Central memory CD4-positive, alpha-beta T cell (primary cell): Measurements from ENCODE around the gene MAPK8IP1.

Experiments used
- DNase-seq: peaks from one replicate; pipeline ENCODE4 v3.0.0; 2022

Gene MAPK8IP1

GRCh38 chr11:45926536-45927331, 41.3 kb downstream of the MAPK8IP1 start:
- no peak for DNase-seq

- DNase-seq, result no peak
These were observed 41.9 kb downstream of the MAPK8IP1 start for GRCh38 chr11:45927332-45927683.

DNA sequence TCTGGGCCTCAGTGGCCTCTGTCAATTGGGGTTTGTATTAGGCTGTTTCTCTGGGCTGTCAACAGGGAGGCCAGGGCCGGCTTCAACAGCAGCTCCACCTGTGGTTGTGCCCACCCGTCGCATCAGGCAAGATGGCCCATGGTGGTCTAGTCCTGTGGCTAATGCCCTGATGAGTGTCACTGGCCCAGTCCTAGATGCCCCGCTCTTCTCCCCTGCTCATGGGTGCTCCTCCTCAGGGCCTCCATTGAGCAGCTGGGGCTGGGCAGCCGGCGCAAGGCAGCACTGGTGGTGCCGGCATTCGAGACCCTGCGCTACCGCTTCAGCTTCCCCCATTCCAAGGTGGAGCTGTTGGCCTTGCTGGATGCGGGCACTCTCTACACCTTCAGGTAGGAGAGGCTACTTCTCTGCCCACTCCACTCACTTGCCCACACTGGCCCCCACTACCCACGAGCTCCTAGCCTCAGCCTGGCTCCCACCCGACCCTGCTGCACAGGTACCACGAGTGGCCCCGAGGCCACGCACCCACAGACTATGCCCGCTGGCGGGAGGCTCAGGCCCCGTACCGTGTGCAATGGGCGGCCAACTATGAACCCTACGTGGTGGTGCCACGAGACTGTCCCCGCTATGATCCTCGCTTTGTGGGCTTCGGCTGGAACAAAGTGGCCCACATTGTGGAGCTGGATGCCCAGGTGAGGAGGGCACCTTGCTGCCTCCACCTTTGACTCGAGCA, 42.4 kb downstream of the MAPK8IP1 start:
- DNase-seq, result no peak

DNA sequence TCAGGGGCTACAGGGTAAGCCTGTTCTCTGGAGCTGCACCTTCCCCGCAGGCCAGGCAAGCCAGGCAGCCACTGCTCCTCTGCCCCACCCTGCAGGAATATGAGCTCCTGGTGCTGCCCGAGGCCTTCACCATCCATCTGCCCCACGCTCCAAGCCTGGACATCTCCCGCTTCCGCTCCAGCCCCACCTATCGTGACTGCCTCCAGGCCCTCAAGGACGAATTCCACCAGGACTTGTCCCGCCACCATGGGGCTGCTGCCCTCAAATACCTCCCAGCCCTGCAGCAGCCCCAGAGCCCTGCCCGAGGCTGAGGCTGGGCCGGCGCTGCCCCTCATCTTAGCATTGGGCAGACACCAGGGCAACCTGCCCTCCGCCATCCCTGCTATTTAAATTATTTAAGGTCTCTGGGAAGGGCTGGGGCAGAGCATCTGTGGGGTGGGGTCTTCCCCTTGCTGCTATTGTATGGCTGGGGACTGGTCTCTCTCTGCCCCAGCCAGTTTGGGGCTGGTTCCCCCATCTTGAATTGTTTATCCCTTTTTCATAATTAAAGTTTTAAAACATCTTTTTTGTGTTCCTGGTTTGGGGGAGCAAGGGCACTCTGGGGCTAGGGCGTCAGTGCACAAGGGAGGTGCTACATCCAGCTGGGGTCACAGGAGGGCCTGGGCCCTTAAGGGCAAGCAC, 43.2 kb downstream of the MAPK8IP1 start:
- DNase-seq, result no peak

DNA sequence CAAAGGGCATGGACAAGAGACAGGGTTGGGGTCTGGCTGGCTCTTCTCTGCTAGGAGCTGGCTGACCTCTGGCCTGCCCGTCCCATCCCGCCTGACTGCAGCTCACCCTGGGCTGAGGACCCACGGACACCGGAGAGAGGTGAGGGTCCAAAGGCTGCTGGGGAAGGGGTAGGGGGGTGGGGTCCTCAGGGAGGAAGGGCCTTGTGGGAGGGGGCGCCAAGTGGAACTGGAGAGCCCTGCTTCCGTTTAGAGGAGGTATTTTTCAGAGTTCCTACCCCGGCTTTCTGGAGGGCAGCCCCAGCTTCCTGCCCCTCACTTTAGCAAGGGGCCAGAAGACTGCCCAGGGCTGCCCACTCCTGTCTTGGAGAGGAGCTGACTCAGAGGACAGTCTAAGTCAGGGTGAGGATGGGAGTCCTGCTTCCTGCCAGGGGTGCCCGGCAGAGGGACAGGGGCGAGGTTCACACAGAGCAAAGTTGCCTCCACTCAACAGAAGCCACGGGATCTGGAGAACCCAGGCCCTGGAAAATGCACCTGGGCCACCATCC, 44.1 kb downstream of the MAPK8IP1 start:
- DNase-seq, result no peak

GRCh38 chr11:45930031-45930794, 44.8 kb downstream of the MAPK8IP1 start:
- peak; percentile 54 for DNase-seq

GRCh38 chr11:45930951-45931570, 45.6 kb downstream of the MAPK8IP1 start:
- DNase-seq, result no peak

- DNase-seq, result no peak
These were observed 46.3 kb downstream of the MAPK8IP1 start for GRCh38 chr11:45931739-45932138.

DNA sequence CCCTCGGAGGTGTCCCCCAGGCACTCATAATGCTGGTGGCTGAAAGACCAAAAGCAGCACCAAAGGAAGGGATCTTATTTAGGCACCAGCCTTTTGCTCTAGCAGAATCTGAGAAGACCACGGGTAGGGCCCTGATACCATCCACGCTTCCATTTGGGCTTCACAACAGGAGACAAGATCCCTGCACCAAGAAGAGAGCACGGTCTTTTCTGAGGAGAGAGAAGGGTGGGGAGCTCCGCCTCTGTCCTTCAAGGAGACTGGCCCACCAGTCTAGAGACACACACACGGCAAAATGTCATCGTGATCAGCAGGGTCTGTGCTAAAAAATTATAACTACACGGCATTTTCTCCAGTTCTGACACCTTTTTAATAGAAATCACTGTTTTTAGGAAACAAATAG, 46.8 kb downstream of the MAPK8IP1 start:
- no peak for DNase-seq

- DNase-seq, result no peak
These were observed 47.8 kb downstream of the MAPK8IP1 start for GRCh38 chr11:45933131-45933831.

DNA sequence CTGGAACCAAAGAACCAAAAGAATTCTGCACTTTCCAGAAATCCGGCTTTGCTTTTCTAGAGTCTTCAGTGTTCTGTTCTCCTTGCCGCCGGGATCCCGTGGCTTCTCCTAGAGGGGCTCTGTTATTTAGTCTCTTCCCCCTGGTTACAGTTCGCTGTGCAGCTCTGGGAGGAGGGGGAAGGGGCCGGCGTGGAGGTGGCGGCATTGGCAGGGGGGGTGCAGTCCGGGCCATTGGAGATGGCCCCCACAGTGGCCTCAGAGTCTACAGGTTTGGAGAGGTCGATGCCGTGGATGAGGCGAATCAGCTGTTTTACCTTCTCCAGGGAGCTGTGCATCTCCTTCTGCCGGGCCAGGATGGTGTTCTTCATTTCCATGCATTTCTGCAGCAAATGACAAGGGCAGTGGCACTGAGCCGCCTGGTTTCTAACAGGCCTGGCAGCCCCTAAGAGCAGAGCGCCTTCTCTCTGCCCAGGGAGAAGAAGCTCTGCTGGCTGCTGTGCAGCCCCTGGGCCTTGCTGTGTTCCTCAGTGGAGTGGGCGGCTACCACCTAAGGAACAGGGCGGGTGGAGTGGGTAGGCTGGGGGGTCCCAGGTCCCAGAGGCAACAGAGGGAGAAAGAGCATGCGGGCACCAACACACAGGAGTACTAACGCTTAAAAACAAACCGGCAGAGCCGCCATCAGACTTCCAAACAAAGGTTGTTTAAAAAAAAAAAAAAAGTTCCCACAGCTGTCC, 48.6 kb downstream of the MAPK8IP1 start:
- DNase-seq, result no peak

DNA sequence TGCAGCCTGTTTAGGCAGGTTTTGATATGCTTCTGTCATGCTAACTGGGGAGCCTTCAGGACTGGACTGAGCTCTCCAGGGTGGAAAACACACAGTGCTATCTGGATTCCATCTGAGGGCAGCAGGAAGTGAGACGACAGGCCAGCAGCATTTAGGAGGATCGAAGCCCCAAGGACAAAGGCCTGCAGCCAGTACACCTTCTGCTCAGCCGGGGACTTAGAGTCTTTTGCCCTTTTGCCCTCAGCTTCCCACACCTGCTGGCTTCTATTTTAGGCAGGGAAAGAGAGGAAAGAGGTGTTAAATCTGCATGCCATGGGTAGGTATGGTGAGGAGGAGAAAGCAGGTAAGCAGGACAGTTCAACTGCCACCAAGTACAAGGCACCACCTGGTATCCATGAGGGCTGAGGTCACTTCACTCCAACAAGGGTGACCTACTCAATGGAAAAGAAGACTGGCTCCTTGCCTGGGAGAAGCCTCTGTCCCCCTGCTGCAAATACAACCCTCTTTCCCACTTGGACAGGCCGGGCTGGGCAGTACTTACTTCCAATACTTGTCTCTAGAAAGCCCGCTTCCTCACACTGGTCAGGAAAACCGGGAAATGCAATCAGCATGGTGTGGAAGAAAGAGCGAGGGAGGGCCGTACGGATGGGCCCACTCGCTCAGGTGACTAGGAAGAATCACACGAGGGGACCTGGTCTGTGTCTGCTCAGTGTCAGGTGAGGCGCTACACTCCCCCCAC, 49.3 kb downstream of the MAPK8IP1 start:
- DNase-seq, result no peak

DNA sequence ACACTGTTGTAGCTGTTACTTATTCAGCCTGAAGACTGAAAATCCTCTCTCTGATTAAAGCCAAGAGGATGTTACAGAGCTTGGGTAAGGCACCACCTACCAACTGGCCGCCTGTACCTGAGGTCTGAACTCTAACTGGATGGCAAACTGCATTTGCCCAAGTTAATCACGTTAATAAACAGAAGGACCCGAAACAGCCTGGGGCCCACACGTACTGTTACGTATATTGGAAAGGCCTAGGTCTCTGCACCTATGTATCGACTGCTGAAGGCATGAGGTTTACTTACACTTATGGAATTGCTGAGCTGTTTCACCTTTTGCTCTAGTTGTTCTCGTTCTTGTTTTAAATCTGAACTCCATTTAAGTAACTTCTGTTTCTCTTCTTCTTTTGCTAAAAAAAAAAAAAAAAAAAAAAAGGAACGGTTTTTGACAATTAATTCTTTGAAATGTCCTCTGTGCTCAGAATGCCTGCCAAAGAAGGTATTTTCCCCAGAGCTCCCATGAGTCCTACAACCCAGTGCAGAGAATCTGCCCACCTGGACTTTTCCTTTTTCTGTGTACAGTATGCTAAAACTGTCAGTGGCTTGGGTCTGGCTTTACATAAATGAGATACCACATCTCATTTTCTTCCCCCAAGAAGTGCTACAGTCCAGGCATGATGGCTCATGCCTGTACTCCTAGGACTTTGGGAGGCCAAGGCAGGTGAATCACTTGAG, 50.1 kb downstream of the MAPK8IP1 start:
- DNase-seq, result no peak

DNA sequence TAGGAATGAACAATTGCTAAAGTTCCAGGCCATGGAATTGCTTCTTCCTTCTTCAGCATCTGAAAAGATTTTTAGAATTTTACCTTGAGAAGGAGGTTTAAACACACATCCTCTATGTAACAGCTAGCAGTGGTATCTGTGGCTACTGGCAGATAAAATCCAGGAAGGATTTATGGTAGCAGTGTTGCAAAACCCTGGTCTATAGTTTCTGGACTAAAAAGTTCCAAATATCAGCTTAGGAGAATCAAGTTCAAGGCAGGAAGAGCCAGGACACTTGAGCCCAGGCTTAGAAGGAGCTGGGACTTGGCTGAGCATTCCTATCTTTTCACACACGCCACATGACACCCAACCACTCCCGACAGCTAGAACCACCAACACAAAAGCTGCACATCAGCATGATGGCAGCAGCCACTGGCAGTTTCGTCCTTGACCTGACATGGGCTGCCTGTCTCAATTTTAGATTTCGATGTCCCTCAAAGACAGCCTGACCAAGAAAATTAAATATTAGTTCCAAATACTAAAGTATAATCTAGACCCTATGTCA, 51.1 kb downstream of the MAPK8IP1 start:
- DNase-seq, result no peak

- no peak for DNase-seq
These were observed 52.5 kb downstream of the MAPK8IP1 start for GRCh38 chr11:45937916-45938315.

DNA sequence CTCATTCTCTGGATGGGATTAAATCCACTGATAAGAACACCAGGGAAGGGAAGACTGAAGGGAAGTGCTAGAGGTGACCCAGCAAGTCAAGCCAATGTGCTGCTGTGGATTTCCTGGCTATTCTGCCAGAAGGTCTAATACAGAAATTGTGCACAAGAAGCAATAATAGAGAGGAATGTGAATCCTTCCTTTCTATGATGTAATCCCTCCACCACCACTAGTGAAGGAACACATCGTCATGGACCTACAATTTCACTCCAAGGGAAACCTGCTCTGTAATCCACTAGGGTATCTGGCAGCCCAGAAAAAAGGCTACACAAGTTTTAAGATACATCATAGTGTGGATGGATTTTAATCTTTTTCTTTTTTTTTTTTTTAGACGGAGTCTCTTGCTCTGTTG, 54.4 kb downstream of the MAPK8IP1 start:
- DNase-seq, result no peak

DNA sequence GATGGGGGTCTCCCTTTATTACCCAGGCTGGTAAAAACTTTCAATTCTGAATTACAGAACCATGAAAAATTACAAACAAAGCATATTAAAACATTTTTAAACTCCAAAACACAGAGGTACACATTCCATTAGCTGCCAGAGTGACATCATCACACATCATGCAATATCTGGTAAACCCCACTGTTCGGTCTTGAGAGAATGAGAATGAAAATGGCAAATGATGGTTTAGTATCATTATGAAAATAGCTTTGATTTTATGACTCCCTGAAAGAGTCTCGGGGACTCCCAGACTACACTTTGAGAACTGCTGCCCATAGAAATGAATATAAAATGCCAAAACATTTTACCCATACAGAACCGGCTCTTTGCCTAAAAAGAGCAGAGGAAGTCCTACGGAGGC, 55.8 kb downstream of the MAPK8IP1 start:
- no peak for DNase-seq

- no peak for DNase-seq
These were observed 56.9 kb downstream of the MAPK8IP1 start for GRCh38 chr11:45942381-45942780.

DNA sequence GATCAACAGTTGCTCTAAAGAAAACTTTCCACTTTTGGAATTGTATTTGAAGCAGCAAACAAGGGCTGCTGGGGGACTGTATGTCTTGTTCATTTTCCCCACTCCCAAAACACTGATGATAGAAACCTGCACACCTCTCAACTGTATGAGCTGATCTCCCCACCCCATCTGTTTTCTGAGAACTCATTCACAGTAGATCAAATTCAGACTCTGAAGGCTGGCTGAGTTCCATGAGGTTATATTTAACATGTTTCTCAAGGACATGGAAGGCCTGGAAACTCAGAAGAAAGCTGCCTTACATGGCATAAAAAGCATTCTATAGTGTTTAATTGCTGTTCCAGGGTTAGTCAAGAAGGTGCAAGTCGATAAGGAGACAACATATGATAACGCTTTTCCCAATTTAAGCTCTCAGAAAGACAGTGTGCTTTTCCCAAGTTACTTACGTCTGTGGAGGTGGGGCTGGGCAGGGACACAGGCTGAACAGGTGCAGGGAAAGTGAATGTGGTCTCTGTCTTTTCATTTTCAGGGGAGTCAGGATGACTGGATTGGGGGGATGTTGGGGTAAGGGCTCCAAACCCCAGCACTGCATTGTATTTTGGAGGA, 60.0 kb downstream of the MAPK8IP1 start:
- DNase-seq, result no peak
